Left forelimb (tissue), 1 donor: ENCODE data around the gene CUL7.
"Not testable (repeated sequence)": the region's sequence is repeated elsewhere in the genome, so short reads cannot be mapped to it uniquely, and the experiment has no call there.

Source experiments
- DNase-seq: peaks from one replicate; pipeline ENCODE4 v3.0.0-alpha.2; 2018; ENCODE audit warnings: low spot score

CUL7 gene

DNA sequence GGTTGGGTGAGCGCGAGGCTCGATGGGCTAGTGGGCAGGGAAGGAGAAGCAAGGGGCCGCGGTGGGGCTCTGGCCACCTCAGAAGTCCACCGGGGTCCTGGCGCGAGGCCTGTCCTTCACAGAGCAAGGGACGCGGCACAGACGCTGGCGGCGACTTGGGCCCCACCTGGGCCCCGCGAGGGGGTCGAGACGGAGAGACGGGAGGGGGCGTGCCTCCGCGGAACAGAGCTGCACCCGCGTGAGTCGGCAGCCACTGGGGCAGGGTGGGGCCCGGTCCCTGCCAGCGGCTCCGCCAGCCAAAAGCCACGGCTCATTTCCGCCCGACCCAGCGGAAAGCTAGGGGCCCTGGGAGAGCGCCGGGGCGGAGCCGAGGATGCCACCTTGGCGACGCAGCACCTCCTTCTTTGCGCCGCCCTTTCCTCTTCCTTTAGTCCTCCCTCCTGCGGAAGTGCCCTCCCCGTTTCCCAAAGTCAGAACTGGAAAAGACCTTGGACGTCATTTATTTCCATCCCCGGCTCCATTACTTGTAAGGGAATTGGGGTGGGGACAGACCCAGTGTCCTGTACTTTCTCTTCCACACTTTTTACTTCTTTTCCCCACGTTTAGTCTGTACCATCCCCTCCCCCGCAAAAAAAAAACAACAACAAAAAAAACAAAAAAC lies at the start of gene CUL7:
CUL7 (minus strand) TSS at position 307 of the 661 bp plus-strand sequence. CDS start 1,063 bp downstream, outside the sequence.
- DNase-seq: peak; percentile 96

GRCh38 chr6:43101497-43101896 lies 47.8 kb upstream of the CUL7 start:
- DNase-seq: no peak

GRCh38 chr6:43097502-43097901 lies 43.9 kb upstream of the CUL7 start:
- DNase-seq: no peak

- no peak for DNase-seq
Measured at GRCh38 chr6:43097098-43097489, 43.4 kb upstream of the CUL7 start.

- no peak for DNase-seq
Measured at GRCh38 chr6:43096451-43097097, 42.9 kb upstream of the CUL7 start.

- DNase-seq: no peak
Measured at GRCh38 chr6:43095939-43096338, 42.3 kb upstream of the CUL7 start.

DNA sequence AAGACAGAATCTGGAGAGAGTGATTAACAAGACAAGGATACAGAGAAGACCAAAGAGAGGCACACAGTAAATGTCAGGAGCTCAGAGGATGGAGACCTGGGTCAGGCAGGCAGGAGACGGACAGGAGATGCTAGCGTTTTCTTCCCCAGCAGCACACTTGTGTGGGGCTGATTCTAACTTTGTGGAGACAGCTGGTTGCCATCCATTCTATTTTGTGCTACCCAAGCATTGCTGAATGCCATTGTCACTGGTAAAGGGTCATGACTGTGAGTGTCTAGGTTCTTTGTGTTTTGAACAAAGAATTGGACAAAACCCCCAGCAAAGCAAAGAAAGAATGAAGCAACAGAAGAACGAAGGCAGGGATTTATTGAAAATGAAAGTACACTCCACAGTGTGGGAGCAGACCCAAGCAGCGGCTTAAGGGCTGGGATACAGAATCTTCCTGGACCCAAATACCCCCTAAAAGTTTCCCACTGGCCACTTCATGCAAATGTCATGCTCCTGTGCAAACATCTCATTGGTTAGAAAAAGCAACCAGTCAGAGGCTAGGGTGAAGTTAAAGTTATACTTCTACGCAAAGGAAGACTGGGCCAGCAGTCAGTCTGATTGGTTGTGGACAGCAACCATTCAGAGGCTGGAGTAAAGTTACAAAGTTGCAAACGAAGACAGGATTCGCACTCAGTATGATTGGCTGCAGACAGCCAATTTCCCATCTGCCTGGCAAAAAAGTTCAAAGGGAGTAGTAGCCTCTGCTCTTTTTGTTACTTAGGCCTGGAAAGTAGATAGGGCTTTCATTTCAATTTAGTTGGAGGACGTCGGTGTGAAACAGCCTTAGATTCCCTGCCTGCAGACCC lies 40.0 kb upstream of the CUL7 start:
- DNase-seq: no peak

DNA sequence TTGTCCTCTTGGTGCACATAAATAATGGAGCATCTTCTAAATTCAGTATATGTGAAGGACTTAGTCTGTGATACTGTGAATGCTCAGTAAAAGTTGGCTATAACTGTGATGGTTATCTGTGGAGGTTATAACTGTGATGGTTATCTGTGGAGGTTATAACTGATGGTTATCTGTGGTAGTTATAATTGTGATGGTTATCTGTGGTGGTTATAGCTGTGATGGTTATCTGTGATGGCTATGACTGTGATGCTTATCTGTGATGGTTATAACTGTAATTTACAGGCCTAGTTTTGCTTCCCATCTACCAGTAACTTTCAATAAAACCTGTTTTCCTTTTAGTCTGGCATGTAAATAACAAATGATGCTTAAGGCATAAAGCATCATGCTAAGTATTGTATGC lies 39.0 kb upstream of the CUL7 start:
- DNase-seq: no peak

DNA sequence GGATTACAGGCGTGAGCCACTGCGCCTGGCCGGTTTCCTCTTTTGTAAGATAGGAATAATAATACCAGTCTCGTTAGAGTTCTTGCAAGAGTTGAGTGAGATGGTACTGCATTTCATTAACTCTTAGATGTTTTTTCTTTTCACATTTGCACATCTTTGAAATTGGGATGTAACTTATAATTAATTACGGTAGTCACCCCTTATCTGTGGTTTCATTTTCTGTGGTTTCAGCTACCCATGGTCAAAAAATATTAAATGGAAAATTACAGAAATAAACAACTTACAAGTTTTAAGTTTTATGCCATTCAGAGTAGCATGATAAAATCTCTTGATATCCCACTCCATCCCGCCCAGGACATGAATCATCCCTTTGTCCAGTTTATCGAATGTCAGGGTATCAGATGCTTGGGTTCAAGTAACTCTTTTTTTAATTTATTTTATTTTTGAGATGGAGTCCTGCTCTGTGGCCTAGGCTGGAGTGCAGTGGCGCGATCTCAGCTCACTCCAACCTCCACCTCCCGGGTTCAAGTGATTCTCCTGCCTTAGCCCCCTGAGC lies 37.9 kb upstream of the CUL7 start:
- no peak for DNase-seq

GRCh38 chr6:43091020-43091419 lies 37.4 kb upstream of the CUL7 start:
- DNase-seq: no peak

- no peak for DNase-seq
Measured at GRCh38 chr6:43090559-43090956, 36.9 kb upstream of the CUL7 start.

DNA sequence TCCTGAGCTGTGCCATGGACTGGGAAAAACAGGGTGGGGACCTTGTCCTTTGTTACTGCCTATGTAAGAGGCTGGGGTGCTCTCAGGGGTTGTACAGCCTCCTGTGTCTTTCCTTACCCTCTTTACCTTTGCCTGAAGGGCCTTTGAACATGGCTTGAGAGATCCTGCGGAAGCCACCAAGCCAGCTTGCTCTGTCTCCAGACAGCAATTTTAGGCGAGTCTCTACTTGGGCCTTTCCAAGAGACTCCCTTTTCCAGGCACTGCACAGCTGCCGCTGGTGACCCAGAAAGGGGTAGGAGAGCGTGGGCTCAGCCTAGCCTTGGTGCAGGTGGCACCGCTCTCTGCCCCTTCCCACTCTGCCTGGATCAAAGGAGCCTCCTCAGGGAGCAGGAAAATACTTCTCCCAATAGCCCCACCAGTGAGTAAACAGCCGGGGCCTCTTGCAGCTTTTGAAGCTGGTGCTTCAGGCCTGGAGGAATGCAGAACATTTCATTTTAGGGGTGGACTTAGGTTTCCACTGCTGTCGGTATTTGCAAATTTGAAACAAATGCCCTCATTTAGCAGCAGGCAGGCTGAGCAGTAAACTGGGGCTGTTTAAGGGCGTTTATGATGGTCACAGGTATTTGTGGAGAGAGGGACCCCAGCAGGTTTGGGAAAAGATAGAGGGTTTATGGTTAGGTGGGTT lies 36.4 kb upstream of the CUL7 start:
- no peak for DNase-seq

DNA sequence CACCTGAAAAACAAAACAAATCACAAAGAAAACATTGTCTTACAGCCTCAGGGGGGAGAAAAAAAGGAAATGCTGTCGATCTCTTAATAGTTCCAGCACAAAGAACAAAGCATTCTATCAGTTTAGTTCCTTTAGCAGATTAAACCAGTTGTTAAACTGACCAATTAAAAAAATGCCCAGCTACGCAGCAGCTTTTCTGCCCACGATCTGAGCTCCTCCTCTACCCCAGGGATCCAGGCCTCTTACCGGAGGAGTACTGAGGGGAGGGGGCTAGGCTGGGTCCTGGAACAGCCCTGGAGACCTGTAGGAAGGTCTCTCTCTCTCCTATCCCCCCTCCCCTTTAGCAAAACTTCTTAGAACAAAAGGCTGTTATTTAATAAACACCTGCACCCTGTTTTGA lies 35.8 kb upstream of the CUL7 start:
- no peak for DNase-seq

DNA sequence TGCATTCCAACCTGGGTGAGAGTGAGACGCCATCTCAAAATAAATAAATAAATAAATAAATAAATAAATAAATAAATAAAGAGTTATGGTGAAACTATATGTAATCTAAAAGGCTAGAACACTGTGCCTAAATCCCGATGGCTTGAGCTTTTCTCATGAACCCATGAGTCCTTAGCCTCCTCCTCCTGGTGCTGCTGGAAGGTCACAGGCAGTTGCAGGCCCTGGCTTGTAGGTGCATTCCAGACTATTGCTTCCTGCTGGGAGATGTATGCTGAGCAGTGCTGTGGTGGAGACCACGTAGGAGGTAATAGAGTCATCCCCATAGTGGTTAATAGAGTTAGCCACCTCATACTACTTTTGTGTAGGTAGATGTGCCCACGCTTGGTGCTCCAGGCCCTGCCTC lies 35.0 kb upstream of the CUL7 start:
- no peak for DNase-seq

DNA sequence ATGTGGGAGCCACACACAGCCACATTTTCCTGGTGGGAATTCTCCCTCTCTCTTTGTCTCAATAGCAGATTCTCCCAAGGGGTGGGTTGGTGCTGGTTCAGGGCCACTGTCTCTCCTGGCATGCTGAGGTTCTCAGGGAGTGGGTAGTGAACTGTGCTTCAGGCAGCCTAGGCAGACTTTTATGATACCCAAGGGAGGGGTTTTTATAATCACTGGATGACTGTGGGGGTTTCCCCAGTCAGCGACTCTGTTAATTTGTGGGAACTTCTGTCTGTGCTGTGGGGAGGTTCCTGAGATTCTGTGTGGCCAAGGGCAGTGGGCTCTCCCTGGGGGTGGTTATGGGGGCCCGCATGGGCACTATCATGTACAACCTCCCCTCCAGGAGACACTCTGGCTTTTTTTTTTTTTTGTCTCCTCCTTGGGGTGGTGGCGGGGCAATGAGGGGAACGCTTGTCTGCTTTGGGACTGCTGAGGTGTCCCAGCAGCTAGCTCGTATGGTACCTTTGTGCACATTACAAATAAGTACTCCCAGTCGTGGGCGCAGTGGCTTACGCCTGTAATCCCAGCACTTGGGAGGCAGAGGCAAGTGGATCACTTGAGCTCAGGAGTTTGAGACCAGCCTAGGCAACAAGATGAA lies 32.5 kb upstream of the CUL7 start:
- no peak for DNase-seq

GRCh38 chr6:43082806-43083655 lies 29.4 kb upstream of the CUL7 start:
- DNase-seq: no peak

DNA sequence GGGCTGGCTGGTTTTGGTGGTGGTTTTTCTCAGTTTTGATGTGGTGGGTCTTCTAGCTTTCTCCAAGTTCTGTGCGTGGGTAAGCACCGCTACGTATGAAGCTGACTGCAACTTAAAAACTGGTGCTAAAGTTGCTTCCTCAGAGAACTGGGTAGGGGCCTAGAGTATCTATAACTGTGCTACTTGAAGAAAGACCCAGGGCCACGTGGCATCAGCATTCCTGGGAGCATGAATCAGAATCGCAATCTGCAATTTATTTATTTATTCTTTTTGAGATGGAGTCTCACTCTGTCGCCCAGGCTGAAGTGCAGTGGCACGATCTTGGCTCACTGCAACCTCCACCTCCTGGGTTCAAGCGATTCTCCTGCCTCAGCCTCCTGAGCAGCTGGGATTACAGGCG lies 28.3 kb upstream of the CUL7 start:
- not testable (repeated sequence) for DNase-seq

GRCh38 chr6:43081043-43081442 lies 27.4 kb upstream of the CUL7 start:
- DNase-seq: no peak

DNA sequence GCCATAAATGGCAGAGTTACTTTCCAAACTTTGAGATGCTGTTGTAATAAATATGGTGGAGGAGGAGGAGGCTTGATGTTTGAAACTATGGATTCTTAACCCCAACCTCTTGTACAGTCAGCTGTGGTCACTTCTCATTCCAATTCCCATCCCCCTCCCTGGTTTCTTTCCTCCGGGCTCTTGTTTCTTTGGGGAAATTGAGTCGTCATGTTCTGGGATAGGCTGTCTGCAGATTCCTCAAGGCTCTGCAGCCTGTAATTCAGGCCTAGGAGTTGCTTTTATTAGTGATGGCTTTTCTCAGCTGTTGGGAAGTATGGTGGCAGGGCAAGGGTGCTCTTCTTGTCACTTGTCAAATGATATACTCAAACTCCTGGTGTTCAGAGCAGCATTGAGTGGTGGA lies 25.0 kb upstream of the CUL7 start:
- DNase-seq: no peak

DNA sequence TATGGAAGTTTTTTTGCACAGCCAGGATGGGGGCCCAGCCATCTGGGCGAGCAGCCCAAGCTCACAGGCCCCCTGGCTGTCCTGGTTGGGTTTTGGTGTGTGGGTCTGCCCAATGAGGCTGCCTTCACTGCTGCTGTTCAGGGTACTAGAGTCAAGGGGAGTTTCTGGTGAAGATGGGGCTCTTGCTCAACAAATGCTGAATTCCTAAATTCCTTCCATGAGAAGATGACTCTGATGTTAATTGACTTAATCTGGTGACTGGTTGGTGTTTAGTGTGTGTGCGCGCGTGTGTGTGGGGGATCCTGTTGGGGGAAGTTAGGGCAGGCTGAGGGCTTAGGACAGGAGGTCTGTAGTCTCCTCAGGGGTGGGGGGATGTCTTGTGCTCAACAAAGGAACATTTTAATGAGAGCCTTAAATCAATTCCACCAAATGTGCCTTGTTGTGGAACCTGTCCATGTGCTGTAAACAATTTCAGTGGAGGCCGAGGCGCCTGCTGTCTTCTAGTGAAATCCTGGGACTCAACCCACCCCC lies 24.4 kb upstream of the CUL7 start:
- DNase-seq: no peak
